Fibroblast of lung (primary cell): Measurements from ENCODE around the gene AQP12B. TPM values are rescaled to one million over a fixed set of nuclear protein-coding genes. Genes with fewer than 3 reads are reported as not detected.
"Not testable (repeated sequence)": the region's sequence is repeated elsewhere in the genome, so short reads cannot be mapped to it uniquely, and the experiment has no call there.

ENCODE experiments used
- DNase-seq, 2 donors: peaks; one replicate each; pipeline versions ENCODE4 v3.0.0 to v3.0.0-alpha.2; 2010; ENCODE audit warnings: low read depth in 2 of 2
- H2AFZ ChIP-seq: 2 replicates; pipeline ENCODE4 v1.5.1; 2012; ENCODE audit warnings: low read length, control low read depth, inconsistent platforms
- H3K27ac ChIP-seq: 2 replicates; pipeline ENCODE4 v1.5.1; 2011; ENCODE audit warnings: low read length, control low read depth; ENCODE audit not compliant: insufficient read depth
- H3K27me3 ChIP-seq: 2 replicates; pipeline ENCODE4 v1.5.1; 2011; ENCODE audit warnings: mild to moderate bottlenecking, low read length; ENCODE audit not compliant: control insufficient read depth, insufficient read depth
- H3K36me3 ChIP-seq: 2 replicates; pipeline ENCODE4 v1.5.1; 2011; ENCODE audit warnings: low read length; ENCODE audit not compliant: control insufficient read depth, insufficient read depth
- H3K4me1 ChIP-seq: 2 replicates; pipeline ENCODE4 v1.5.1; 2011; ENCODE audit warnings: low read length; ENCODE audit not compliant: control insufficient read depth, insufficient read depth; ENCODE audit errors: extremely low read depth
- H3K4me2 ChIP-seq: 2 replicates; pipeline ENCODE4 v1.5.1; 2011; ENCODE audit warnings: low read length, control low read depth; ENCODE audit not compliant: insufficient read depth; ENCODE audit errors: extremely low read depth
- H3K4me3 ChIP-seq, 4 experiments: fragments of 200-600 bp in 1 of 4; sonication (generic) in 1 of 4; replicated peaks in 1 of 4; 2 replicates each; pipeline ENCODE4 v1.5.1; 2011 to 2016; ENCODE audit warnings: low read length in 4 of 4, low read depth in 3 of 4, mild to moderate bottlenecking in 3 of 4, control low read depth in 2 of 4, inconsistent platforms in 1 of 4, mixed read lengths in 1 of 4; ENCODE audit not compliant: insufficient read depth in 1 of 4; ENCODE audit errors: control extremely low read depth in 1 of 4
- H3K79me2 ChIP-seq: 2 replicates; pipeline ENCODE4 v1.5.1; 2012; ENCODE audit warnings: mild to moderate bottlenecking, low read length, inconsistent platforms; ENCODE audit not compliant: control insufficient read depth, insufficient read depth
- H3K9ac ChIP-seq: 2 replicates; pipeline ENCODE4 v1.5.1; 2011; ENCODE audit warnings: mild to moderate bottlenecking, low read length, control low read depth; ENCODE audit not compliant: insufficient read depth
- H3K9me3 ChIP-seq: 2 replicates; pipeline ENCODE4 v1.5.1; 2012; ENCODE audit warnings: low read depth, low read length; ENCODE audit not compliant: control insufficient read depth, insufficient read depth
- H4K20me1 ChIP-seq: 2 replicates; pipeline ENCODE4 v1.5.1; 2011; ENCODE audit warnings: low read length; ENCODE audit not compliant: control insufficient read depth, insufficient read depth; ENCODE audit errors: extremely low read depth
- EZH2 ChIP-seq: IDR thresholded peaks from 2 replicates; pipeline ENCODE4 v1.5.1; 2012; ENCODE audit warnings: low read length, control low read depth, mild to moderate bottlenecking; ENCODE audit errors: missing control alignments
- polyA plus RNA-seq, 2 donors: library from polyadenylated mRNA; depleted of rRNA in 1 of 2; stranded (reverse) in 1 of 2; unstranded in 1 of 2; fragments of >200 nt; gene quantifications; 2 replicates each; pipeline ENCODE4 v1.2.1, GENCODE V29; 2011 to 2012; ENCODE audit warnings: missing spikeins in 1 of 2
- total RNA-seq: library from RNA; depleted of rRNA; stranded (reverse); fragments of >200 nt; gene quantifications from 2 replicates; pipeline ENCODE4 v1.2.1, GENCODE V29; 2014
- TF ChIP-seq, protein P1 (sequence below), 2 donors: IDR thresholded peaks in 1 of 2; conservative IDR thresholded peaks in 1 of 2; 1 replicate in 1 of 2; 2 replicates in 1 of 2; pipeline ENCODE4 v1.5.1; 2011 to 2012; ENCODE audit warnings: low read length in 2 of 2, control low read depth in 1 of 2, inconsistent platforms in 1 of 2, low read depth in 1 of 2, mild to moderate bottlenecking in 1 of 2

AQP12B gene
- total and polyA plus RNA-seq, 2 donors (not counting 1 experiment from before 2014, with no cell fraction given) = not detected

DNA sequence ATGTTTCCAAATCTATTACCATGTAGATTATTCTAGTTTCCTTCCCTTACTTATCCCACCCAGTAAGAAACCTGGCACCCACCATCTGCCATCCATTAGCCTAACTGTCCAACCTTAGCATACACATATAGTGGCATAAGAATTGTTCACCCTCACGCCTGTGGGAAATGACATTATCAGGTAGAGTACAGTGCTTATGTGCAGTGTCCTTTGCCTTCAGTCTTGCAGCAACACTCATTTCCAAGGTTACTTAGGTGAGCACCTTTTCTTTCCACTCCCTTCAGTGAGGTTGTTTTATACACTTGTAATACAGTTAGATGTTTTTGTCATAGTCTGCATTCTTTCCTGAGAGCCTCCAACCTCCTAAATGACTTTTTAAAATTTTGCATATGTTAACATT, 18.1 kb downstream of the AQP12B start:
- no peaks in the 10 kb centered on the region for H4K20me1 ChIP-seq
- no peak overlapping the region for H3K9ac ChIP-seq
- no peaks in the 10 kb centered on the region for H3K36me3 ChIP-seq
- no peak for DNase-seq
- H3K4me1 ChIP-seq = no peaks in the 10 kb centered on the region
- TF ChIP-seq EZH2 = no peak
- TF ChIP-seq, protein P1, sequence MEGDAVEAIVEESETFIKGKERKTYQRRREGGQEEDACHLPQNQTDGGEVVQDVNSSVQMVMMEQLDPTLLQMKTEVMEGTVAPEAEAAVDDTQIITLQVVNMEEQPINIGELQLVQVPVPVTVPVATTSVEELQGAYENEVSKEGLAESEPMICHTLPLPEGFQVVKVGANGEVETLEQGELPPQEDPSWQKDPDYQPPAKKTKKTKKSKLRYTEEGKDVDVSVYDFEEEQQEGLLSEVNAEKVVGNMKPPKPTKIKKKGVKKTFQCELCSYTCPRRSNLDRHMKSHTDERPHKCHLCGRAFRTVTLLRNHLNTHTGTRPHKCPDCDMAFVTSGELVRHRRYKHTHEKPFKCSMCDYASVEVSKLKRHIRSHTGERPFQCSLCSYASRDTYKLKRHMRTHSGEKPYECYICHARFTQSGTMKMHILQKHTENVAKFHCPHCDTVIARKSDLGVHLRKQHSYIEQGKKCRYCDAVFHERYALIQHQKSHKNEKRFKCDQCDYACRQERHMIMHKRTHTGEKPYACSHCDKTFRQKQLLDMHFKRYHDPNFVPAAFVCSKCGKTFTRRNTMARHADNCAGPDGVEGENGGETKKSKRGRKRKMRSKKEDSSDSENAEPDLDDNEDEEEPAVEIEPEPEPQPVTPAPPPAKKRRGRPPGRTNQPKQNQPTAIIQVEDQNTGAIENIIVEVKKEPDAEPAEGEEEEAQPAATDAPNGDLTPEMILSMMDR (conservative IDR thresholded peaks at IDR 0.05 in 1 of 2, IDR thresholded peaks at IDR 0.05 in 1 of 2; ENCODE audit: low read depth in 1 of 2, low read length in 2 of 2) = no peak
- no peak overlapping the region for H3K4me2 ChIP-seq
- no peak overlapping the region for H3K4me3 ChIP-seq
- H3K27me3 ChIP-seq = peaks cover 5% of the 10 kb centered on the region
- H3K79me2 ChIP-seq = no peaks in the 10 kb centered on the region
- H3K9me3 ChIP-seq = no peaks in the 10 kb centered on the region
- no peak overlapping the region for H2AFZ ChIP-seq
- H3K27ac ChIP-seq = no peak overlapping the region

DNA sequence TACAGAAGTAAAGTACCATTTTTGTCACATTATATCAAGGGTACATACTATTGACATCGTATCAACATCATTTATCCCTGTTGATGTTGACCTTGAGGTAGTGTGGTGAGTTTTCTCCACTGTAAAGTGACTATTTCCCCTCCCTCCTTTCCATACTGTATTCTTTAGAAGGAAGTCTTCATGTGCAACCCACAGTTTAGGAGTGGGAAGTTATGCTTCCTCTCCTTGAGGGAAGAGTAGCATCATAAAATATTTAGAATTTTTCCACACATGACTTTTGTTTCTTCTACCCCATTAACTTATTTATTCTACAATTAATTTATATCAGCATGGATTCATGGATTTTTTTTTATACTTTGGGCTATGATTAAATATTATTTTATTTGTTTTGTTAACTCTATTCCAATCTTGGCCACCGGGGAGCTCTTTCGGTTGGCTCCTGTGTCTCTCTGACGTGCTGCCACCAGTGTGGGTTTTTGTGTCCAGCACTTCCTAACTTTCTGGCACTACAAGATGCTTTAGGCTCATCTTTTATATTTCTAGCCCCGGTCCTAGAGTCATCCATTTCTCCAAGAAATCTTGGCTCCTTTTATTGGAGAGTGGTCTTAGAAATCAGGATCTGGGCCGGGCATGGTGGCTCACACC, 19.0 kb downstream of the AQP12B start:
- H3K4me1 ChIP-seq = no peaks in the 10 kb centered on the region
- peaks cover 5% of the 10 kb centered on the region for H3K27me3 ChIP-seq
- H3K27ac ChIP-seq = no peak overlapping the region
- no peaks in the 10 kb centered on the region for H3K79me2 ChIP-seq
- no peaks in the 10 kb centered on the region for H4K20me1 ChIP-seq
- no peak overlapping the region for H3K4me3 ChIP-seq
- no peak overlapping the region for H3K4me2 ChIP-seq
- no peak overlapping the region for H3K9ac ChIP-seq
- TF ChIP-seq, protein P1 (conservative IDR thresholded peaks at IDR 0.05 in 1 of 2, IDR thresholded peaks at IDR 0.05 in 1 of 2; ENCODE audit: low read depth in 1 of 2, low read length in 2 of 2) = no peak
- TF ChIP-seq EZH2 = no peak
- DNase-seq = no peak
- H3K36me3 ChIP-seq = no peaks in the 10 kb centered on the region
- H3K9me3 ChIP-seq = no peaks in the 10 kb centered on the region
- H2AFZ ChIP-seq = no peak overlapping the region

DNA sequence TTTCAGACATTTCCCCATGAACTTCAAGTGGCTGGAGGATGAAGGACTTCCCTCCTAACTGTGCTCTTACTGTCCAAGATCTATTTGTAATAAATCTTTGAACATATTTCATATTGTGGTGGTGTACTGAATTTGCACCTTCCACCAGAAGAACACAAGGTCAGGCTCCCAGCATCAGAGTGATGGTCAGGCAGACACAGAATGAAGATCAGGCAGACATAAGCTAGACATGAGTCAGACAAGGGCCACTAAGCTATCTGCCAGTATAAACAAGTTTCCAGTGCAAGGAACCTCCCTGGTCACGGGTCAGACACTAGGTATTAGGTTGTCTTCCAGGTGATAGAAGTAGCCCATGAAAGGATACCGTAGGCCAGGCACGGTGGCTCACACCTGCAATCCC, 20.0 kb downstream of the AQP12B start:
- Histone ChIP-seq H4K20me1 (no peaks in the 10 kb centered on the region), H3K4me2 (no peak overlapping the region), H3K4me3 (no peak overlapping the region), H3K79me2 (no peaks in the 10 kb centered on the region), H3K27me3 (peaks cover 5% of the 10 kb centered on the region), H3K9me3 (no peaks in the 10 kb centered on the region), H3K36me3 (no peaks in the 10 kb centered on the region), H2AFZ (no peak overlapping the region), H3K9ac (no peak overlapping the region), H3K4me1 (no peaks in the 10 kb centered on the region), H3K27ac (no peak overlapping the region)
- TF ChIP-seq, protein P1 (conservative IDR thresholded peaks at IDR 0.05 in 1 of 2, IDR thresholded peaks at IDR 0.05 in 1 of 2; ENCODE audit: low read depth in 1 of 2, low read length in 2 of 2) = no peak
- no peak for TF ChIP-seq EZH2
- no peak for DNase-seq

DNA sequence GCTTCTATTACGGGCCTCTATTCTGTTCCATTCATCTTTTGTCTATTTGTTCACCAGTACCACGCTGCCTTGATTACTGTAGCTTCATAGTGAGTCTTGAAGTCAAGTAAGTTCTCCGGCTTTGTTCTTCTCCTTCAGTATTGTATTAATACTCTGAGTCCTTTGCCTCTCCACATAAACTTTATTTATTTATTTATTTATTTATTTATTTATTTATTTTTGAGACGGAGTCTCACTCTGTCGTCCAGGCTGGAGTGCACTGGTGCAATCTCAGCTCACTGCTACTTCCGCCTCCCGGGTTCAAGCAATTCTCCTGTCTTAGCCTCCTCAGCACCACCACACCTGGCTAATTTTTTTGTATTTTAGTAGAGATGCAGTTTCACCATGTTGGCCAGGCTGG, 22.8 kb downstream of the AQP12B start:
- not testable (repeated sequence) for DNase-seq, H3K4me1 ChIP-seq, H4K20me1 ChIP-seq, H2AFZ ChIP-seq, H3K9me3 ChIP-seq, H3K36me3 ChIP-seq, H3K27ac ChIP-seq, H3K9ac ChIP-seq, H3K4me3 ChIP-seq, H3K79me2 ChIP-seq, H3K4me2 ChIP-seq, H3K27me3 ChIP-seq
